Liver (tissue), 9 donors: Measurements from ENCODE around the gene ARHGAP8. TPM values are rescaled to one million over a fixed set of nuclear protein-coding genes. Genes with fewer than 3 reads are reported as not detected.

ENCODE experiments used
- DNase-seq: peaks from one replicate; pipeline ENCODE4 v3.0.0-alpha.2; 2017; ENCODE audit warnings: low spot score
- H3K27ac ChIP-seq, 2 donors: one replicate each; pipeline ENCODE4 v1.7.0; 2013; ENCODE audit warnings: inconsistent platforms in 2 of 2, low read length in 2 of 2, control low read depth in 1 of 2, low read depth in 1 of 2, mild to moderate bottlenecking in 1 of 2
- H3K27me3 ChIP-seq, 4 donors: one replicate each; pipeline versions ENCODE4 v1.6.1 to v1.7.0; 2013; ENCODE audit warnings: low read length in 3 of 4, inconsistent platforms in 1 of 4, mild to moderate bottlenecking in 1 of 4, moderate library complexity in 1 of 4; ENCODE audit not compliant: control insufficient read depth in 4 of 4, insufficient read depth in 4 of 4
- H3K36me3 ChIP-seq, 4 donors: one replicate each; pipeline versions ENCODE4 v1.6.1 to v1.7.0; 2013; ENCODE audit warnings: low read length in 3 of 4, mild to moderate bottlenecking in 3 of 4, low read depth in 1 of 4, moderate library complexity in 1 of 4; ENCODE audit not compliant: control insufficient read depth in 4 of 4, insufficient read depth in 3 of 4
- H3K4me1 ChIP-seq, 4 donors: one replicate each; pipeline versions ENCODE4 v1.6.1 to v1.7.0; 2013; ENCODE audit warnings: low read length in 3 of 4, mild to moderate bottlenecking in 3 of 4, moderate library complexity in 1 of 4; ENCODE audit not compliant: control insufficient read depth in 4 of 4, insufficient read depth in 4 of 4
- H3K4me3 ChIP-seq, 3 donors: one replicate each; pipeline versions ENCODE4 v1.6.1 to v1.7.0; 2013; ENCODE audit warnings: low read length in 3 of 3, control low read depth in 1 of 3, low read depth in 1 of 3, mild to moderate bottlenecking in 1 of 3
- H3K9ac ChIP-seq, 2 donors: one replicate each; pipeline ENCODE4 v1.7.0; 2013; ENCODE audit warnings: low read length in 2 of 2, mild to moderate bottlenecking in 2 of 2, moderate library complexity in 2 of 2, control low read depth in 1 of 2, low read depth in 1 of 2
- H3K9me3 ChIP-seq, 4 donors: one replicate each; pipeline versions ENCODE4 v1.6.1 to v1.7.0; 2013; ENCODE audit warnings: low read length in 3 of 4; ENCODE audit not compliant: control insufficient read depth in 4 of 4
- ATF3 ChIP-seq: IDR thresholded peaks from 2 replicates; pipeline ENCODE4 v1.6.1; 2016; ENCODE audit warnings: antibody characterized with exemption
- EGR1 ChIP-seq, 2 donors: IDR thresholded peaks; 2 replicates each; pipeline ENCODE4 v1.6.1; 2016 to 2018; ENCODE audit warnings: antibody characterized with exemption in 2 of 2, low read depth in 2 of 2
- FOXA1 ChIP-seq: IDR thresholded peaks from 2 replicates; pipeline ENCODE4 v1.6.1; 2016; ENCODE audit warnings: antibody characterized with exemption
- FOXA2 ChIP-seq: IDR thresholded peaks from 2 replicates; pipeline ENCODE4 v1.6.1; 2016; ENCODE audit warnings: antibody characterized with exemption
- GABPA ChIP-seq, 2 donors: IDR thresholded peaks in 1 of 2; conservative IDR thresholded peaks in 1 of 2; 2 replicates each; pipeline ENCODE4 v1.6.1; 2016; ENCODE audit warnings: antibody characterized with exemption in 2 of 2, mild to moderate bottlenecking in 1 of 2, moderate library complexity in 1 of 2
- HNF4A ChIP-seq, 2 donors: conservative IDR thresholded peaks; 2 replicates each; pipeline ENCODE4 v1.6.1; 2016; ENCODE audit warnings: antibody characterized with exemption in 2 of 2, mild to moderate bottlenecking in 2 of 2
- HNF4G ChIP-seq: IDR thresholded peaks from 2 replicates; pipeline ENCODE4 v1.6.1; 2016; ENCODE audit warnings: antibody characterized with exemption
- JUND ChIP-seq, 2 donors: IDR thresholded peaks; 2 replicates each; pipeline ENCODE4 v1.6.1; 2016; ENCODE audit warnings: antibody characterized with exemption in 2 of 2
- MAX ChIP-seq: IDR thresholded peaks from 2 replicates; pipeline ENCODE4 v1.6.1; 2016; ENCODE audit warnings: antibody characterized with exemption
- NR2F2 ChIP-seq: IDR thresholded peaks from 2 replicates; pipeline ENCODE4 v1.6.1; 2016; ENCODE audit warnings: antibody characterized with exemption
- RAD21 ChIP-seq, 2 donors: IDR thresholded peaks; 2 replicates each; pipeline ENCODE4 v1.6.1; 2016; ENCODE audit warnings: antibody characterized with exemption in 2 of 2, mild to moderate bottlenecking in 2 of 2
- RXRA ChIP-seq, 2 donors: IDR thresholded peaks; 2 replicates each; pipeline ENCODE4 v1.6.1; 2017 to 2018; ENCODE audit warnings: antibody characterized with exemption in 2 of 2, mild to moderate bottlenecking in 1 of 2
- SP1 ChIP-seq: IDR thresholded peaks from 2 replicates; pipeline ENCODE4 v1.6.1; 2018; ENCODE audit warnings: antibody characterized with exemption, mild to moderate bottlenecking
- TAF1 ChIP-seq: conservative IDR thresholded peaks from 2 replicates; pipeline ENCODE4 v1.6.1; 2016; ENCODE audit warnings: antibody characterized with exemption, mild to moderate bottlenecking
- YY1 ChIP-seq: IDR thresholded peaks from 2 replicates; pipeline ENCODE4 v1.6.1; 2016; ENCODE audit warnings: antibody characterized with exemption, mild to moderate bottlenecking
- WGBS: extraction: QIAGEN DNeasy Blood & Tissue Kit; methylation state at CpG from one replicate; pipeline ENCODE4 v1.1.7; 2013; 5-methylcytosine and 5-hydroxymethylcytosine counted together
- polyA plus RNA-seq, 2 donors: library from polyadenylated mRNA; stranded (reverse) in 1 of 2; unstranded in 1 of 2; fragments of 200-250 nt in 1 of 2; fragments of >200 nt in 1 of 2; fragmentation: Nextera tagmentation in 1 of 2; extraction: Ambion mirVana in 1 of 2; gene quantifications; one replicate each; pipeline versions ENCODE4 v1.2.1 to v1.2.3, GENCODE V29; 2013 to 2015
- total RNA-seq, 2 donors: library from RNA; depleted of rRNA; stranded (reverse); fragments of >200 nt; gene quantifications; one replicate each; pipeline ENCODE4 v1.2.3, GENCODE V29; 2014
- TF ChIP-seq, protein P1 (sequence below): IDR thresholded peaks from 2 replicates; pipeline ENCODE4 v1.6.1; 2016; ENCODE audit warnings: antibody characterized with exemption
- TF ChIP-seq, protein P2 (sequence below): fragments of 150-350 bp; IDR thresholded peaks from 2 replicates; pipeline ENCODE4 v1.5.1; 2017; ENCODE audit warnings: improper control_type of control experiment, low read depth, low read length; ENCODE audit not compliant: missing input control
- donor health status: healthy.
- donor health status: healthy.
- donor health status: healthy.
- donor health status: healthy.
- donor health status: healthy.

The ARHGAP8 gene
- total and polyA plus RNA-seq, 4 donors: 0.58 to 1.8 (median 1.1) TPM

GRCh38 chr22:44705022-44705297, 47.4 kb upstream of the ARHGAP8 start:
- H3K9ac ChIP-seq: no peak overlapping the region

DNA sequence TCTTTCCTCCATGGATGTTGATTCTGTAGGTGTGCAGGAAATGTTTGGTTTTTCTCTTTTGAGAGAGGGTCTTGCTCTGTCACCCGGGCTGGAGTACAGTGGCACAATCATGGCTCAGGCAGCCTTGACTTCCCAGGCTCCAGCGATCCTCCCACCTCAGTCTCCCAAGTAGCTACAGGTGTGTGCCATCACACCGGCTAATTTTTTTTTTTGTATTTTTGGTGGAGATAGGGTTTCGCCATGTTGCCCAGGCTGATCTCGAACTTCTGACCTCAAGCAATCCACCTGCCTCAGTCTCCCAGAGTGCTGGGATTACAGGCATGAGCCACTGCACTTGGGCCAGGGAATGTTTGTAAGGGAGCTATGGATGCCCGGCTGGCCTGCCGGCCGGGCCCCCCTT, 45.9 kb upstream of the ARHGAP8 start:
- H3K27me3 ChIP-seq: no peaks in the 10 kb centered on the region
- H3K4me3 ChIP-seq: no peak overlapping the region
- H3K27ac ChIP-seq: no peak overlapping the region
- H3K9me3 ChIP-seq: no peaks in the 10 kb centered on the region
- no peak for DNase-seq
- peaks cover 0 to 2% (median 0%) of the 10 kb centered on the region in 4 donors for H3K36me3 ChIP-seq
- peaks cover 9 to 35% (median 22%) of the 10 kb centered on the region in 4 donors for H3K4me1 ChIP-seq
- 93% methylated on average over 8 of the region's 8 CpGs for WGBS
- no peak overlapping the region for H3K9ac ChIP-seq
- TF ChIP-seq NR2F2 (no peak), GABPA (IDR thresholded peaks at IDR 0.05 in 1 of 2, conservative IDR thresholded peaks at IDR 0.05 in 1 of 2) (no peak), RXRA (IDR thresholded peaks at IDR 0.05) (no peak), ATF3 (no peak)

More at GRCh38 chr22:44705022-44705297, 47.4 kb upstream of the ARHGAP8 start:
- TF ChIP-seq ATF3: no peak
- TF ChIP-seq RXRA (IDR thresholded peaks at IDR 0.05): no peak
- TF ChIP-seq FOXA1: no peak
- TF ChIP-seq HNF4G: no peak
- TF ChIP-seq, protein P1, sequence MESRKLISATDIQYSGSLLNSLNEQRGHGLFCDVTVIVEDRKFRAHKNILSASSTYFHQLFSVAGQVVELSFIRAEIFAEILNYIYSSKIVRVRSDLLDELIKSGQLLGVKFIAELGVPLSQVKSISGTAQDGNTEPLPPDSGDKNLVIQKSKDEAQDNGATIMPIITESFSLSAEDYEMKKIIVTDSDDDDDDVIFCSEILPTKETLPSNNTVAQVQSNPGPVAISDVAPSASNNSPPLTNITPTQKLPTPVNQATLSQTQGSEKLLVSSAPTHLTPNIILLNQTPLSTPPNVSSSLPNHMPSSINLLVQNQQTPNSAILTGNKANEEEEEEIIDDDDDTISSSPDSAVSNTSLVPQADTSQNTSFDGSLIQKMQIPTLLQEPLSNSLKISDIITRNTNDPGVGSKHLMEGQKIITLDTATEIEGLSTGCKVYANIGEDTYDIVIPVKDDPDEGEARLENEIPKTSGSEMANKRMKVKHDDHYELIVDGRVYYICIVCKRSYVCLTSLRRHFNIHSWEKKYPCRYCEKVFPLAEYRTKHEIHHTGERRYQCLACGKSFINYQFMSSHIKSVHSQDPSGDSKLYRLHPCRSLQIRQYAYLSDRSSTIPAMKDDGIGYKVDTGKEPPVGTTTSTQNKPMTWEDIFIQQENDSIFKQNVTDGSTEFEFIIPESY: no peak
- no peak for TF ChIP-seq JUND (IDR thresholded peaks at IDR 0.05)
- TF ChIP-seq SP1: no peak
- no peak for TF ChIP-seq GABPA (IDR thresholded peaks at IDR 0.05 in 1 of 2, conservative IDR thresholded peaks at IDR 0.05 in 1 of 2)
- TF ChIP-seq EGR1 (IDR thresholded peaks at IDR 0.05; ENCODE audit: low read depth in 2 of 2): no peak
- TF ChIP-seq, protein P2, sequence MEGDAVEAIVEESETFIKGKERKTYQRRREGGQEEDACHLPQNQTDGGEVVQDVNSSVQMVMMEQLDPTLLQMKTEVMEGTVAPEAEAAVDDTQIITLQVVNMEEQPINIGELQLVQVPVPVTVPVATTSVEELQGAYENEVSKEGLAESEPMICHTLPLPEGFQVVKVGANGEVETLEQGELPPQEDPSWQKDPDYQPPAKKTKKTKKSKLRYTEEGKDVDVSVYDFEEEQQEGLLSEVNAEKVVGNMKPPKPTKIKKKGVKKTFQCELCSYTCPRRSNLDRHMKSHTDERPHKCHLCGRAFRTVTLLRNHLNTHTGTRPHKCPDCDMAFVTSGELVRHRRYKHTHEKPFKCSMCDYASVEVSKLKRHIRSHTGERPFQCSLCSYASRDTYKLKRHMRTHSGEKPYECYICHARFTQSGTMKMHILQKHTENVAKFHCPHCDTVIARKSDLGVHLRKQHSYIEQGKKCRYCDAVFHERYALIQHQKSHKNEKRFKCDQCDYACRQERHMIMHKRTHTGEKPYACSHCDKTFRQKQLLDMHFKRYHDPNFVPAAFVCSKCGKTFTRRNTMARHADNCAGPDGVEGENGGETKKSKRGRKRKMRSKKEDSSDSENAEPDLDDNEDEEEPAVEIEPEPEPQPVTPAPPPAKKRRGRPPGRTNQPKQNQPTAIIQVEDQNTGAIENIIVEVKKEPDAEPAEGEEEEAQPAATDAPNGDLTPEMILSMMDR: no peak
- TF ChIP-seq MAX: no peak
- no peak for TF ChIP-seq TAF1
- no peak for TF ChIP-seq FOXA2
- TF ChIP-seq HNF4A (conservative IDR thresholded peaks at IDR 0.05): no peak
- TF ChIP-seq NR2F2: no peak
- TF ChIP-seq RAD21 (IDR thresholded peaks at IDR 0.05): no peak
- no peak for TF ChIP-seq YY1
- H3K4me3 ChIP-seq: no peak overlapping the region
- no peak overlapping the region for H3K27ac ChIP-seq
- DNase-seq: no peak
- peaks cover 0 to 2% (median 0%) of the 10 kb centered on the region in 4 donors for H3K36me3 ChIP-seq
- 91% methylated on average over 4 of the region's 4 CpGs for WGBS
- peaks cover 0 to 23% (median 11%) of the 10 kb centered on the region in 4 donors for H3K4me1 ChIP-seq
- H3K27me3 ChIP-seq: no peaks in the 10 kb centered on the region
- H3K9me3 ChIP-seq: no peaks in the 10 kb centered on the region
